ENCODE measurements around the gene MTTP. TPM values are rescaled to one million over a fixed set of nuclear protein-coding genes. Genes with fewer than 3 reads are reported as not detected.

Gene MTTP
- total and polyA plus RNA-seq, 4 donors = 58.4 to 193 (median 83.9) TPM

DNA sequence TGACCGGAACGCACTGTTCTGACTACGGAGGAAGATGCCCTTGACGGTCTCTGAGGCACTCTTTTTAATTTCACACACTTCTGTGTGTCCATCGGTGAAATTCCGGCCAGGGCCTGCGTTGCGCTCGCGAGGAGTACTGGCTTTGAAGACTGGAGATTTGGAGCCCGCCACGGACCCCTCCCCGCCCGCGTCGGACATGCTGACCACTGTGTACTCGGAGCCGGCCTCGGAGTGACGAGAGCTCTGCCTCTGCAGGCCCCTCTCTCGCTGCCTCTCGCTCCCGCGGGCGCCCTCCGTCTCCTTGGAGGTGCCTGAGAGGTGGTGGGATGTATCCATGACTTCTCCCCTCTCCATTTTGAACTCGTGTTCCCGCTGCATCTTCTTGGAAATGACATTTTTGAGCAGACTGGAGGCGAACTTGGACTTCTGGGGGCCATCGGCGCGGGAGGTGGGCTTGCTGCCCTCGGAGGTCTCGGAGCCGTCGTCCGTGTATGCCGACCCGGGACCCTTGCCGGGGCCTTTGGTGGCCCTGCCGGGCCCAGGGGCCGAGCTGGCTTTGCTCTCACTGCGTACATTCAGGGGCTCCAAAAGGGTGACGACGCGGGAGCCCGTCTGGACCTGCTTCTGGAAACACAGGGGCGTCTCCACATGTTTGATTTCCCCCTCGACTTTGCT lies 77.3 kb downstream of the MTTP start:
- H3K27ac ChIP-seq (ENCODE audit: low read depth in 1 of 2, low read length in 2 of 2) = no peak overlapping the region
- no peak for DNase-seq (ENCODE audit: low spot score)
- H3K9me3 ChIP-seq (ENCODE audit: control insufficient read depth in 4 of 4, low read length in 3 of 4) = no peaks in the 10 kb centered on the region
- no peak overlapping the region for H3K4me3 ChIP-seq (ENCODE audit: low read depth in 1 of 3, low read length in 3 of 3)
- TF ChIP-seq, protein P1, sequence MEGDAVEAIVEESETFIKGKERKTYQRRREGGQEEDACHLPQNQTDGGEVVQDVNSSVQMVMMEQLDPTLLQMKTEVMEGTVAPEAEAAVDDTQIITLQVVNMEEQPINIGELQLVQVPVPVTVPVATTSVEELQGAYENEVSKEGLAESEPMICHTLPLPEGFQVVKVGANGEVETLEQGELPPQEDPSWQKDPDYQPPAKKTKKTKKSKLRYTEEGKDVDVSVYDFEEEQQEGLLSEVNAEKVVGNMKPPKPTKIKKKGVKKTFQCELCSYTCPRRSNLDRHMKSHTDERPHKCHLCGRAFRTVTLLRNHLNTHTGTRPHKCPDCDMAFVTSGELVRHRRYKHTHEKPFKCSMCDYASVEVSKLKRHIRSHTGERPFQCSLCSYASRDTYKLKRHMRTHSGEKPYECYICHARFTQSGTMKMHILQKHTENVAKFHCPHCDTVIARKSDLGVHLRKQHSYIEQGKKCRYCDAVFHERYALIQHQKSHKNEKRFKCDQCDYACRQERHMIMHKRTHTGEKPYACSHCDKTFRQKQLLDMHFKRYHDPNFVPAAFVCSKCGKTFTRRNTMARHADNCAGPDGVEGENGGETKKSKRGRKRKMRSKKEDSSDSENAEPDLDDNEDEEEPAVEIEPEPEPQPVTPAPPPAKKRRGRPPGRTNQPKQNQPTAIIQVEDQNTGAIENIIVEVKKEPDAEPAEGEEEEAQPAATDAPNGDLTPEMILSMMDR (IDR thresholded peaks at IDR 0.05; ENCODE audit: low read depth, low read length, missing input control) = no peak
- no peak for TF ChIP-seq HNF4G (IDR thresholded peaks at IDR 0.05)
- no peak for TF ChIP-seq JUND (IDR thresholded peaks at IDR 0.05)
- TF ChIP-seq RXRA (IDR thresholded peaks at IDR 0.05) = no peak
- TF ChIP-seq, protein P2, sequence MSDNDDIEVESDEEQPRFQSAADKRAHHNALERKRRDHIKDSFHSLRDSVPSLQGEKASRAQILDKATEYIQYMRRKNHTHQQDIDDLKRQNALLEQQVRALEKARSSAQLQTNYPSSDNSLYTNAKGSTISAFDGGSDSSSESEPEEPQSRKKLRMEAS (IDR thresholded peaks at IDR 0.05) = no peak
- no peak for TF ChIP-seq HNF4A (conservative IDR thresholded peaks at IDR 0.05)
- TF ChIP-seq EGR1 (IDR thresholded peaks at IDR 0.05; ENCODE audit: low read depth in 2 of 2) = no peak
- TF ChIP-seq, protein P3, sequence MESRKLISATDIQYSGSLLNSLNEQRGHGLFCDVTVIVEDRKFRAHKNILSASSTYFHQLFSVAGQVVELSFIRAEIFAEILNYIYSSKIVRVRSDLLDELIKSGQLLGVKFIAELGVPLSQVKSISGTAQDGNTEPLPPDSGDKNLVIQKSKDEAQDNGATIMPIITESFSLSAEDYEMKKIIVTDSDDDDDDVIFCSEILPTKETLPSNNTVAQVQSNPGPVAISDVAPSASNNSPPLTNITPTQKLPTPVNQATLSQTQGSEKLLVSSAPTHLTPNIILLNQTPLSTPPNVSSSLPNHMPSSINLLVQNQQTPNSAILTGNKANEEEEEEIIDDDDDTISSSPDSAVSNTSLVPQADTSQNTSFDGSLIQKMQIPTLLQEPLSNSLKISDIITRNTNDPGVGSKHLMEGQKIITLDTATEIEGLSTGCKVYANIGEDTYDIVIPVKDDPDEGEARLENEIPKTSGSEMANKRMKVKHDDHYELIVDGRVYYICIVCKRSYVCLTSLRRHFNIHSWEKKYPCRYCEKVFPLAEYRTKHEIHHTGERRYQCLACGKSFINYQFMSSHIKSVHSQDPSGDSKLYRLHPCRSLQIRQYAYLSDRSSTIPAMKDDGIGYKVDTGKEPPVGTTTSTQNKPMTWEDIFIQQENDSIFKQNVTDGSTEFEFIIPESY (IDR thresholded peaks at IDR 0.05) = no peak
- TF ChIP-seq NR2F2 (IDR thresholded peaks at IDR 0.05) = no peak
- TF ChIP-seq YY1 (IDR thresholded peaks at IDR 0.05) = no peak
- no peak for TF ChIP-seq FOXA2 (IDR thresholded peaks at IDR 0.05)
- TF ChIP-seq GABPA (IDR thresholded peaks at IDR 0.05 in 1 of 2, conservative IDR thresholded peaks at IDR 0.05 in 1 of 2) = no peak
- no peak for TF ChIP-seq FOXA1 (IDR thresholded peaks at IDR 0.05)
- H3K36me3 ChIP-seq (ENCODE audit: control insufficient read depth in 4 of 4, insufficient read depth in 3 of 4, low read depth in 1 of 4, low read length in 3 of 4) = no peaks in the 10 kb centered on the region
- H3K4me1 ChIP-seq (ENCODE audit: control insufficient read depth in 4 of 4, insufficient read depth in 4 of 4, low read length in 3 of 4) = no peaks in the 10 kb centered on the region
- WGBS = 96% methylated on average over 49 of the region's 49 CpGs
- no peaks in the 10 kb centered on the region for H3K27me3 ChIP-seq (ENCODE audit: control insufficient read depth in 4 of 4, insufficient read depth in 4 of 4, low read length in 3 of 4)
- no peak overlapping the region for H3K9ac ChIP-seq (ENCODE audit: low read depth in 1 of 2, low read length in 2 of 2)

DNA sequence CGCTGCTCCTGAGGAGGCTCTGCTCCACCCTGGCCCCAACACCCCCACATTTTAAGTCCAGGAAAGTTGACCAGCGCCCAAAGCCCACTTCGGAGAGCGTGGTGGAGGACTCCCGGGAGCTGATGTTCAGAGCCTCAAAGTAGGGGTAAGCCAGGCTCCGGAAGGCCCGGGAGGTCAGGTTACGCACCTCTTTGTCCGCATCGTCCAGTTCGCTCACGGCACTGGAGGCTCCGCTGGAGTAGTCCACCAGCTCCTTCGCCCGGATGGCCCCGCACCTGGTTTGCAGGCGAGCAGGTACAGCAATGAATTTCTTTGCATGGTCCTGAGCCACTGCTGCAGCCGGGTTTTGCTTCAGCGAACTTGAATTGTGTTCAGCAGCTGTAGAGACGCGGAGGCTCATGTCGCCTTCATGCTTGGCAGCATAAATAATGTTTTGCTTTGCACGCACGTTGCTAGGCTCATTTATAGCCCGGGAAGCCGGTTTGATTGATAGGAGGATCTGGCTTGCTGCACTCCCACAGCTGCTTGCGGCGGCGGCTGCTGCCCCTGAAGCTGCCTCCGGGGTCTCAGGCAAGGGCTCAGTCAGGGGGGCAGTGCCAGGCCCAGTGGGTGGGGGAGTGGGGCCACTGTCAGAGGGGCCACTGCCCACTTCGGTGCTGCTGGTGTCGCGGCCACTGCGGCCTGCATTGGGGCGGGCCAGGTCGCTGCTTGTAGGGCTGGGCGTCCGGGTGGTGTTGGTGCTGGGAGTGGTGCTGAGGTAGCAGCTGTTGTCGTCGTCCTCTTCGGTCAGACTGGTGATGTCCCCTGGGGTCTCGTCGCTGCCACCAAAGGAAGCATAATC lies 78.2 kb downstream of the MTTP start:
- Histone ChIP-seq H3K4me3 (ENCODE audit: low read depth in 1 of 3, low read length in 3 of 3) (no peak overlapping the region), H3K36me3 (ENCODE audit: control insufficient read depth in 4 of 4, insufficient read depth in 3 of 4, low read depth in 1 of 4, low read length in 3 of 4) (no peaks in the 10 kb centered on the region), H3K4me1 (ENCODE audit: control insufficient read depth in 4 of 4, insufficient read depth in 4 of 4, low read length in 3 of 4) (no peaks in the 10 kb centered on the region), H3K27ac (ENCODE audit: low read depth in 1 of 2, low read length in 2 of 2) (no peak overlapping the region), H3K27me3 (ENCODE audit: control insufficient read depth in 4 of 4, insufficient read depth in 4 of 4, low read length in 3 of 4) (no peaks in the 10 kb centered on the region), H3K9me3 (ENCODE audit: control insufficient read depth in 4 of 4, low read length in 3 of 4) (no peaks in the 10 kb centered on the region), H3K9ac (ENCODE audit: low read depth in 1 of 2, low read length in 2 of 2) (no peak overlapping the region)
- 97% methylated on average over 43 of the region's 43 CpGs for WGBS
- no peak for DNase-seq (ENCODE audit: low spot score)
- TF ChIP-seq, protein P4, sequence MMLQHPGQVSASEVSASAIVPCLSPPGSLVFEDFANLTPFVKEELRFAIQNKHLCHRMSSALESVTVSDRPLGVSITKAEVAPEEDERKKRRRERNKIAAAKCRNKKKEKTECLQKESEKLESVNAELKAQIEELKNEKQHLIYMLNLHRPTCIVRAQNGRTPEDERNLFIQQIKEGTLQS (IDR thresholded peaks at IDR 0.05) = no peak
- TF ChIP-seq FOXA1 (IDR thresholded peaks at IDR 0.05) (no peak), HNF4G (IDR thresholded peaks at IDR 0.05) (no peak), YY1 (IDR thresholded peaks at IDR 0.05) (no peak), GABPA (IDR thresholded peaks at IDR 0.05 in 1 of 2, conservative IDR thresholded peaks at IDR 0.05 in 1 of 2) (no peak), EGR1 (IDR thresholded peaks at IDR 0.05; ENCODE audit: low read depth in 2 of 2) (no peak), HNF4A (conservative IDR thresholded peaks at IDR 0.05) (no peak), RXRA (IDR thresholded peaks at IDR 0.05) (no peak)
- TF ChIP-seq, protein P5, sequence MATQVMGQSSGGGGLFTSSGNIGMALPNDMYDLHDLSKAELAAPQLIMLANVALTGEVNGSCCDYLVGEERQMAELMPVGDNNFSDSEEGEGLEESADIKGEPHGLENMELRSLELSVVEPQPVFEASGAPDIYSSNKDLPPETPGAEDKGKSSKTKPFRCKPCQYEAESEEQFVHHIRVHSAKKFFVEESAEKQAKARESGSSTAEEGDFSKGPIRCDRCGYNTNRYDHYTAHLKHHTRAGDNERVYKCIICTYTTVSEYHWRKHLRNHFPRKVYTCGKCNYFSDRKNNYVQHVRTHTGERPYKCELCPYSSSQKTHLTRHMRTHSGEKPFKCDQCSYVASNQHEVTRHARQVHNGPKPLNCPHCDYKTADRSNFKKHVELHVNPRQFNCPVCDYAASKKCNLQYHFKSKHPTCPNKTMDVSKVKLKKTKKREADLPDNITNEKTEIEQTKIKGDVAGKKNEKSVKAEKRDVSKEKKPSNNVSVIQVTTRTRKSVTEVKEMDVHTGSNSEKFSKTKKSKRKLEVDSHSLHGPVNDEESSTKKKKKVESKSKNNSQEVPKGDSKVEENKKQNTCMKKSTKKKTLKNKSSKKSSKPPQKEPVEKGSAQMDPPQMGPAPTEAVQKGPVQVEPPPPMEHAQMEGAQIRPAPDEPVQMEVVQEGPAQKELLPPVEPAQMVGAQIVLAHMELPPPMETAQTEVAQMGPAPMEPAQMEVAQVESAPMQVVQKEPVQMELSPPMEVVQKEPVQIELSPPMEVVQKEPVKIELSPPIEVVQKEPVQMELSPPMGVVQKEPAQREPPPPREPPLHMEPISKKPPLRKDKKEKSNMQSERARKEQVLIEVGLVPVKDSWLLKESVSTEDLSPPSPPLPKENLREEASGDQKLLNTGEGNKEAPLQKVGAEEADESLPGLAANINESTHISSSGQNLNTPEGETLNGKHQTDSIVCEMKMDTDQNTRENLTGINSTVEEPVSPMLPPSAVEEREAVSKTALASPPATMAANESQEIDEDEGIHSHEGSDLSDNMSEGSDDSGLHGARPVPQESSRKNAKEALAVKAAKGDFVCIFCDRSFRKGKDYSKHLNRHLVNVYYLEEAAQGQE (IDR thresholded peaks at IDR 0.05) = no peak
- TF ChIP-seq, protein P3 (IDR thresholded peaks at IDR 0.05) = no peak
- TF ChIP-seq, protein P2 (IDR thresholded peaks at IDR 0.05) = no peak
- TF ChIP-seq, protein P1 (IDR thresholded peaks at IDR 0.05; ENCODE audit: low read depth, low read length, missing input control) = no peak

All from liver (tissue), 9 donors.